MM.1S (cell line): ENCODE measurements around the gene CDV3.

Experiments
- DNase-seq: peaks from one replicate; pipeline ENCODE4 v3.0.0-alpha.2; 2015
- H2AFZ ChIP-seq: fragments of 300-600 bp; sonication (generic); 2 replicates; pipeline ENCODE4 v1.6.0; 2016; ENCODE audit warnings: antibody characterized with exemption, low read length
- H3F3A ChIP-seq: fragments of 300-600 bp; sonication (generic); 2 replicates; pipeline ENCODE4 v1.6.1; 2016; ENCODE audit warnings: mild to moderate bottlenecking, antibody characterized with exemption, low read length, moderate library complexity, mixed read lengths; ENCODE audit not compliant: insufficient read depth
- H3K27ac ChIP-seq: fragments of 300-600 bp; sonication (generic); 2 replicates; pipeline ENCODE4 v1.5.1; 2016; ENCODE audit warnings: mild to moderate bottlenecking, low read length
- H3K27me3 ChIP-seq: fragments of 300-600 bp; sonication (generic); replicated peaks from 2 replicates; pipeline ENCODE4 v1.6.0; 2016; ENCODE audit warnings: low read length; ENCODE audit not compliant: insufficient read depth
- H3K36me3 ChIP-seq: fragments of 300-600 bp; sonication (generic); replicated peaks from 2 replicates; pipeline ENCODE4 v1.6.1; 2016; ENCODE audit warnings: mild to moderate bottlenecking, low read length, mixed read lengths; ENCODE audit not compliant: insufficient read depth
- H3K4me1 ChIP-seq: fragments of 300-600 bp; sonication (generic); 2 replicates; pipeline ENCODE4 v1.6.1; 2016; ENCODE audit warnings: low read length, mixed read lengths
- H3K4me2 ChIP-seq: fragments of 300-600 bp; sonication (generic); 2 replicates; pipeline ENCODE4 v1.6.0; 2016; ENCODE audit warnings: low read depth, low read length
- H3K4me3 ChIP-seq: fragments of 300-600 bp; sonication (generic); 2 replicates; pipeline ENCODE4 v1.5.1; 2016; ENCODE audit warnings: low read length, mixed read lengths
- H3K79me2 ChIP-seq: fragments of 300-600 bp; sonication (generic); 2 replicates; pipeline ENCODE4 v1.6.1; 2016; ENCODE audit warnings: mixed run types, low read length, mixed read lengths
- H3K9ac ChIP-seq: fragments of 300-600 bp; sonication (generic); 2 replicates; pipeline ENCODE4 v1.6.1; 2016; ENCODE audit warnings: low read length, mixed read lengths
- H3K9me2 ChIP-seq: fragments of 300-600 bp; sonication (generic); replicated peaks from 2 replicates; pipeline ENCODE4 v1.6.1; 2016; ENCODE audit warnings: mild to moderate bottlenecking, low read length, mixed read lengths; ENCODE audit not compliant: insufficient read depth
- H3K9me3 ChIP-seq: fragments of 300-600 bp; sonication (generic); replicated peaks from 2 replicates; pipeline ENCODE4 v1.6.1; 2016; ENCODE audit warnings: mild to moderate bottlenecking, low read length, mixed read lengths; ENCODE audit not compliant: insufficient read depth
- H4K20me1 ChIP-seq: fragments of 300-600 bp; sonication (generic); 2 replicates; pipeline ENCODE4 v1.6.1; 2016; ENCODE audit warnings: mild to moderate bottlenecking, low read length, moderate library complexity, mixed read lengths; ENCODE audit not compliant: insufficient read depth
- EZH2 ChIP-seq: fragments of 300-600 bp; sonication (generic); optimal IDR thresholded peaks from 2 replicates; pipeline ENCODE3; 2017; ENCODE audit warnings: low read depth, mild to moderate bottlenecking, antibody characterized with exemption, low read length, mixed read lengths
- EZH2phosphoT487 ChIP-seq: fragments of 300-600 bp; sonication (generic); IDR thresholded peaks from 2 replicates; pipeline ENCODE4 v1.6.1; 2018; ENCODE audit warnings: antibody characterized with exemption, low read length
- TF ChIP-seq, protein P1 (sequence below): fragments of 300-600 bp; sonication (generic); IDR thresholded peaks from 2 replicates; pipeline ENCODE4 v1.5.1; 2016; ENCODE audit warnings: antibody characterized with exemption, low read length, mixed read lengths

Gene CDV3

DNA sequence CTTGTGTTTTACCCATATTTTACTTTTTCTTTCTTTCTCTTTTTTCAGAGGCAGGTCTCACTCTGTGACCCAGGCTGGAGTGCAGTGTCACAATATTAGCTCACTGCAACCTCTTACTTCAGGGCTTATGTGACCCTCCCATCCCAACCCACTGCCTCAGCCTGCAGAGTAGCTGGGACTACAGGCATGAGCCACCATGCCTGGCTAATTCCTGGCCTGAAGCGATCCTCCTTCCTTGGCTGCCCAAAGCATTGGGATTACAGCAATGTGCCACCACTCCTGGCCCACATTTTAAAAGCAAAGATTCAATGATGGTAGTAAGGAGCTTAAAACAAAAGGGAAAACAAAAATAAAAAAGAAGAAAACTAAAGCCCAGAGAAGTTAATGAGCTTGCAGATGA lies 11.1 kb upstream of the CDV3 start:
- Histone ChIP-seq H3K9ac (no peak overlapping the region), H3K4me2 (no peak overlapping the region)
- TF ChIP-seq EZH2: no peak
- no peak for TF ChIP-seq EZH2phosphoT487
- TF ChIP-seq, protein P1, sequence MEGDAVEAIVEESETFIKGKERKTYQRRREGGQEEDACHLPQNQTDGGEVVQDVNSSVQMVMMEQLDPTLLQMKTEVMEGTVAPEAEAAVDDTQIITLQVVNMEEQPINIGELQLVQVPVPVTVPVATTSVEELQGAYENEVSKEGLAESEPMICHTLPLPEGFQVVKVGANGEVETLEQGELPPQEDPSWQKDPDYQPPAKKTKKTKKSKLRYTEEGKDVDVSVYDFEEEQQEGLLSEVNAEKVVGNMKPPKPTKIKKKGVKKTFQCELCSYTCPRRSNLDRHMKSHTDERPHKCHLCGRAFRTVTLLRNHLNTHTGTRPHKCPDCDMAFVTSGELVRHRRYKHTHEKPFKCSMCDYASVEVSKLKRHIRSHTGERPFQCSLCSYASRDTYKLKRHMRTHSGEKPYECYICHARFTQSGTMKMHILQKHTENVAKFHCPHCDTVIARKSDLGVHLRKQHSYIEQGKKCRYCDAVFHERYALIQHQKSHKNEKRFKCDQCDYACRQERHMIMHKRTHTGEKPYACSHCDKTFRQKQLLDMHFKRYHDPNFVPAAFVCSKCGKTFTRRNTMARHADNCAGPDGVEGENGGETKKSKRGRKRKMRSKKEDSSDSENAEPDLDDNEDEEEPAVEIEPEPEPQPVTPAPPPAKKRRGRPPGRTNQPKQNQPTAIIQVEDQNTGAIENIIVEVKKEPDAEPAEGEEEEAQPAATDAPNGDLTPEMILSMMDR: no peak

DNA sequence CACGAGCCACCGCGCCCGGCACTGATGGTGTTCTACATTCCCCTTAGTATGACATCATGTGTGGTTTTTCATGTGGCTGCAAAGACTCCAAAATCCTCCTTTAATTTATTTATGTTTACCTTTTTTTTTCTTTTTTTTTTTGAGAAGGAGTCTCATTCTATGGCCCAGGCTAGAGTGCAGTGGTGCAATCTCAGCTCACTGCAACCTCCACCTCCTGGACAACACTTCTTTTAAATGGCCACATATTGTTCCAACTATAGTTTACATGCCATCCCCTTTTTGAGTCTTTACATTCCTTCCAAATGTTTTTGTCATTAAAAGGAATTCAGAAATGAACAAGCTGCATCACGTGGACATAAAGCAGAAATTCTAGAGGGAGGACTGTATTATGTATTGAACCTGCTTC lies 10.3 kb upstream of the CDV3 start:
- H3K36me3 ChIP-seq: no peaks in the 10 kb centered on the region
- no peak overlapping the region for H2AFZ ChIP-seq
- no peak overlapping the region for H3K27ac ChIP-seq
- H3K27me3 ChIP-seq: no peaks in the 10 kb centered on the region
- H3K4me1 ChIP-seq: no peaks in the 10 kb centered on the region
- DNase-seq: no peak
- no peaks in the 10 kb centered on the region for H4K20me1 ChIP-seq
- H3F3A ChIP-seq: no peaks in the 10 kb centered on the region
- no peak overlapping the region for H3K4me3 ChIP-seq
- H3K9ac ChIP-seq: no peak overlapping the region
- no peaks in the 10 kb centered on the region for H3K9me2 ChIP-seq
- no peaks in the 10 kb centered on the region for H3K79me2 ChIP-seq
- no peak overlapping the region for H3K4me2 ChIP-seq
- no peaks in the 10 kb centered on the region for H3K9me3 ChIP-seq
- TF ChIP-seq, protein P1: no peak
- no peak for TF ChIP-seq EZH2phosphoT487
- no peak for TF ChIP-seq EZH2

More for the DNA sequence above, 11.1 kb upstream of the CDV3 start:
- H3K36me3 ChIP-seq: no peaks in the 10 kb centered on the region
- no peaks in the 10 kb centered on the region for H3F3A ChIP-seq
- no peaks in the 10 kb centered on the region for H3K9me2 ChIP-seq
- no peak overlapping the region for H2AFZ ChIP-seq
- no peaks in the 10 kb centered on the region for H3K9me3 ChIP-seq
- H4K20me1 ChIP-seq: no peaks in the 10 kb centered on the region
- DNase-seq: no peak
- no peaks in the 10 kb centered on the region for H3K4me1 ChIP-seq
- no peak overlapping the region for H3K4me3 ChIP-seq
- H3K27me3 ChIP-seq: no peaks in the 10 kb centered on the region
- no peak overlapping the region for H3K27ac ChIP-seq
- H3K79me2 ChIP-seq: no peaks in the 10 kb centered on the region

DNA sequence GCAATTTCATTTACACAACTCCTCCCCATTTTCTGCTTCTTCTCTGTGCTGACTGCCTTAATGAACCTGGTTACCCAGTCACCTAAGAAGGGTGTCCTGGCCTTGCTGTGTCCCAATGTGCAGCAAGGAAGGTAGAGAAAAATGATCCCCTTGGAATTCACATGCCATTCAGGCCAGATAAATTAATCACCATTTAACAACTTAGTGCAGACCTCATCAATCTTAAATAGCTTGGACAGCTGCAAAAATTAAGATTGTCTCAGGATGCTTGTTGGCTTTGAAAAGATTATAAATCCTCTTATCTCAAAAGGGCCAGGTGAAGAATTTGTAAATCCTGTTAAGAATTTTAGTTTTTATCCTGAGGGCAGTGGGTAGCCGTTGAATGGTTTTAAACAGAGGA lies 9.7 kb upstream of the CDV3 start:
- TF ChIP-seq EZH2phosphoT487: no peak
- TF ChIP-seq EZH2: no peak
- TF ChIP-seq, protein P1: no peak

More for the DNA sequence above, 9.7 kb upstream of the CDV3 start:
- H2AFZ ChIP-seq: no peak overlapping the region
- no peak overlapping the region for H3K4me2 ChIP-seq
- no peaks in the 10 kb centered on the region for H3K27me3 ChIP-seq
- H3F3A ChIP-seq: no peaks in the 10 kb centered on the region
- no peaks in the 10 kb centered on the region for H3K9me2 ChIP-seq
- H3K9me3 ChIP-seq: no peaks in the 10 kb centered on the region
- no peak overlapping the region for H3K27ac ChIP-seq
- no peaks in the 10 kb centered on the region for H3K79me2 ChIP-seq
- no peak overlapping the region for H3K9ac ChIP-seq
- H4K20me1 ChIP-seq: no peaks in the 10 kb centered on the region
- no peaks in the 10 kb centered on the region for H3K4me1 ChIP-seq
- no peak for DNase-seq
- H3K4me3 ChIP-seq: no peak overlapping the region
- no peaks in the 10 kb centered on the region for H3K36me3 ChIP-seq
